ENCODE results near the gene PTGS2.
"Not testable (repeated sequence)": the region's sequence is repeated elsewhere in the genome, so short reads cannot be mapped to it uniquely, and the experiment has no call there.

PTGS2 gene

GRCh38 chr1:186671136-186671825 is 8.9 kb downstream of the PTGS2 start:
- no peak for DNase-seq (ENCODE audit: low read depth)
- TF ChIP-seq CTCF (IDR thresholded peaks at IDR 0.05; ENCODE audit: control insufficient read depth, extremely low read depth, insufficient read depth): no peak

GRCh38 chr1:186670297-186671135 is 9.7 kb downstream of the PTGS2 start:
- TF ChIP-seq CTCF (IDR thresholded peaks at IDR 0.05; ENCODE audit: control insufficient read depth, extremely low read depth, insufficient read depth): no peak
- no peak for DNase-seq (ENCODE audit: low read depth)
- H3K4me3 ChIP-seq (ENCODE audit: low read depth, low read length): no peak overlapping the region

More at GRCh38 chr1:186671136-186671825, 8.9 kb downstream of the PTGS2 start:
- no peak overlapping the region for H3K4me3 ChIP-seq (ENCODE audit: low read depth, low read length)

- H3K4me3 ChIP-seq (ENCODE audit: low read depth, low read length); DNase-seq (ENCODE audit: low read depth): not testable (repeated sequence)
Measured at GRCh38 chr1:186669784-186670183, 10.4 kb downstream of the PTGS2 start.

GRCh38 chr1:186664217-186664616 is 16.0 kb downstream of the PTGS2 start:
- not testable (repeated sequence) for H3K4me3 ChIP-seq (ENCODE audit: low read depth, low read length)

GRCh38 chr1:186662752-186663151 is 17.5 kb downstream of the PTGS2 start:
- no peak overlapping the region for H3K4me3 ChIP-seq (ENCODE audit: low read depth, low read length)
- TF ChIP-seq CTCF (IDR thresholded peaks at IDR 0.05; ENCODE audit: control insufficient read depth, extremely low read depth, insufficient read depth): no peak
- peak; percentile 36 for DNase-seq (ENCODE audit: low read depth)

More at GRCh38 chr1:186664217-186664616, 16.0 kb downstream of the PTGS2 start:
- DNase-seq (ENCODE audit: low read depth): not testable (repeated sequence)

- no peak for DNase-seq (ENCODE audit: low read depth)
- no peak overlapping the region for H3K4me3 ChIP-seq (ENCODE audit: low read depth, low read length)
- TF ChIP-seq CTCF (IDR thresholded peaks at IDR 0.05; ENCODE audit: control insufficient read depth, extremely low read depth, insufficient read depth): no peak
Measured at GRCh38 chr1:186659890-186660341, 20.3 kb downstream of the PTGS2 start.

GRCh38 chr1:186658999-186659398 is 21.2 kb downstream of the PTGS2 start:
- no peak overlapping the region for H3K4me3 ChIP-seq (ENCODE audit: low read depth, low read length)
- no peak for DNase-seq (ENCODE audit: low read depth)
- TF ChIP-seq CTCF (IDR thresholded peaks at IDR 0.05; ENCODE audit: control insufficient read depth, extremely low read depth, insufficient read depth): no peak
